HepG2 (cell line): ENCODE results near the gene SLC35A1. TPM values are rescaled to one million over a fixed set of nuclear protein-coding genes. Genes with fewer than 3 reads are reported as not detected.
A peak's percentile ranks its signal among the peaks of the same experiment; 100 is the strongest.

Source experiments
- ATF3 ChIP-seq: sonication (generic); formaldehyde crosslinking; IDR thresholded peaks from 2 replicates; pipeline ENCODE4 v1.4.0; 2020; ENCODE audit warnings: missing genetic modification reagents
- ATF5 ChIP-seq: sonication (generic); formaldehyde crosslinking; IDR thresholded peaks from 2 replicates; pipeline ENCODE4 v1.4.0; 2020; ENCODE audit warnings: mild to moderate bottlenecking, low read depth, missing genetic modification reagents
- ATRX ChIP-seq: sonication (generic); formaldehyde crosslinking; IDR thresholded peaks from 2 replicates; pipeline ENCODE4 v1.4.0; 2020; ENCODE audit warnings: missing genetic modification reagents, borderline replicate concordance
- CCDC6 ChIP-seq: sonication (generic); formaldehyde crosslinking; IDR thresholded peaks from 2 replicates; pipeline ENCODE4 v1.8.1; 2022; ENCODE audit warnings: mild to moderate bottlenecking, missing genetic modification reagents, moderate library complexity
- DDIT3 ChIP-seq: sonication (generic); formaldehyde crosslinking; IDR thresholded peaks from 2 replicates; pipeline ENCODE4 v1.4.0; 2020; ENCODE audit warnings: mild to moderate bottlenecking, missing genetic modification reagents
- GMEB1 ChIP-seq: sonication (generic); formaldehyde crosslinking; IDR thresholded peaks from 2 replicates; pipeline ENCODE4 v1.5.1; 2020; ENCODE audit warnings: missing genetic modification reagents, mild to moderate bottlenecking, borderline replicate concordance
- JUNB ChIP-seq: sonication (generic); formaldehyde crosslinking; IDR thresholded peaks from 2 replicates; pipeline ENCODE4 v1.8.0; 2022; ENCODE audit warnings: missing genetic modification reagents, mild to moderate bottlenecking, borderline replicate concordance
- MAFG ChIP-seq: sonication (generic); formaldehyde crosslinking; IDR thresholded peaks from 2 replicates; pipeline ENCODE4 v1.5.1; 2020; ENCODE audit warnings: mild to moderate bottlenecking, missing genetic modification reagents
- PHF21A ChIP-seq: sonication (generic); formaldehyde crosslinking; IDR thresholded peaks from 2 replicates; pipeline ENCODE4 v1.5.0; 2020; ENCODE audit warnings: mild to moderate bottlenecking, missing genetic modification reagents
- RFX3 ChIP-seq: IDR thresholded peaks from 2 replicates; pipeline ENCODE4 v1.6.1; 2016; ENCODE audit warnings: missing biosample characterization, missing genetic modification reagents
- RXRA ChIP-seq: sonication (generic); formaldehyde crosslinking; IDR thresholded peaks from 2 replicates; pipeline ENCODE4 v1.5.1; 2020; ENCODE audit warnings: missing genetic modification reagents
- TCF7L2 ChIP-seq: IDR thresholded peaks from 2 replicates; pipeline ENCODE4 v1.6.1; 2011; ENCODE audit warnings: mild to moderate bottlenecking, low read depth, low read length, moderate library complexity
- ZBTB4 ChIP-seq: sonication (generic); formaldehyde crosslinking; IDR thresholded peaks from 2 replicates; pipeline ENCODE4 v1.4.0; 2020; ENCODE audit warnings: missing genetic modification reagents, mild to moderate bottlenecking, borderline replicate concordance
- ZFP41 ChIP-seq: sonication (generic); formaldehyde crosslinking; IDR thresholded peaks from 2 replicates; pipeline ENCODE4 v1.4.0; 2020; ENCODE audit warnings: mild to moderate bottlenecking, missing genetic modification reagents, borderline replicate concordance
- ZMYM3 ChIP-seq: sonication (generic); formaldehyde crosslinking; IDR thresholded peaks from 2 replicates; pipeline ENCODE4 v1.5.1; 2020; ENCODE audit warnings: mild to moderate bottlenecking, missing genetic modification reagents
- ZNF225 ChIP-seq: sonication (generic); formaldehyde crosslinking; IDR thresholded peaks from 2 replicates; pipeline ENCODE4 v1.4.0; 2020; ENCODE audit warnings: mild to moderate bottlenecking, missing genetic modification reagents
- ZNF44 ChIP-seq: sonication (generic); formaldehyde crosslinking; IDR thresholded peaks from 2 replicates; pipeline ENCODE4 v1.5.1; 2020; ENCODE audit warnings: mild to moderate bottlenecking, missing genetic modification reagents
- ZNF788 ChIP-seq: sonication (generic); formaldehyde crosslinking; IDR thresholded peaks from 2 replicates; pipeline ENCODE4 v1.5.0; 2020; ENCODE audit warnings: mild to moderate bottlenecking, missing genetic modification reagents, borderline replicate concordance
- ZSCAN29 ChIP-seq: sonication (generic); formaldehyde crosslinking; conservative IDR thresholded peaks from 2 replicates; pipeline ENCODE4 v1.4.0; 2020; ENCODE audit warnings: mild to moderate bottlenecking, missing genetic modification reagents
- polyA plus RNA-seq, 8 experiments: library from polyadenylated mRNA; depleted of rRNA in 3 of 8; stranded (reverse) in 7 of 8; unstranded in 1 of 8; fragments of >200 nt; fragmentation: Illumina TruSeq in 4 of 8; extraction: Trizol in 4 of 8; gene quantifications; 2 replicates each; pipeline versions ENCODE4 v1.2.1 to v1.2.3, GENCODE V29; 2011 to 2016; ENCODE audit warnings: low read depth in 4 of 8, missing spikeins in 1 of 8, mixed read lengths in 1 of 8; ENCODE audit not compliant: insufficient read depth in 1 of 8
- total RNA-seq, 5 experiments: library from RNA; depleted of rRNA; stranded (reverse); fragments of >200 nt; fragmentation: Illumina TruSeq; extraction: Trizol; gene quantifications; 2 replicates each; pipeline ENCODE4 v1.2.3, GENCODE V29; 2016; ENCODE audit warnings: low read depth in 1 of 5

SLC35A1 gene
- total and polyA plus RNA-seq, 2 of the 13 experiments (the other 11 are each of a cell fraction or from before 2014, with no cell fraction given) = 24.8 to 25.1 TPM

GRCh38 chr6:87472525-87473418 is at the start of gene SLC35A1 (continued):
- TF ChIP-seq ATF5 (CRISPR knock-in tag) (no peak), RXRA (CRISPR knock-in tag) (no peak), ATF3 (no peak; the same call in 1 of the 2 replicates), RFX3 (CRISPR knock-in tag) (peak; percentile 32; the same call in 1 of the 2 replicates), CCDC6 (CRISPR knock-in tag) (peak; percentile 92; the same call in 1 of the 2 replicates), ZFP41 (CRISPR knock-in tag) (no peak), ZNF44 (CRISPR knock-in tag) (no peak), ZNF225 (CRISPR knock-in tag) (0 out of 2 replicates have a peak, but pooled peaks have one; percentile 16), ATRX (no peak), ZMYM3 (0 out of 2 replicates have a peak, but pooled peaks have one; percentile 41), MAFG (no peak), TCF7L2 (no peak), ZBTB4 (no peak; the same call in 1 of the 2 replicates), DDIT3 (CRISPR knock-in tag) (no peak), GMEB1 (CRISPR knock-in tag) (peak; percentile 90), ZNF788 (CRISPR knock-in tag) (peak; percentile 53; the same call in 1 of the 2 replicates), JUNB (CRISPR knock-in tag) (no peak), ZSCAN29 (CRISPR knock-in tag) (no peak), PHF21A (peak; percentile 70; the same call in 1 of the 2 replicates)
